Coronary artery (tissue), 2 donors: Measurements from ENCODE around the gene EIF4A2.
"Not testable (repeated sequence)": the region's sequence is repeated elsewhere in the genome, so short reads cannot be mapped to it uniquely, and the experiment has no call there.

Experiments
- DNase-seq: peaks from one replicate; pipeline ENCODE4 v3.0.0-alpha.2; 2017; ENCODE audit warnings: low spot score
- H3K27ac ChIP-seq, 2 donors: fragments of 200-600 bp; sonication (generic); one replicate each; pipeline ENCODE4 v1.5.1; 2016 to 2019
- H3K4me3 ChIP-seq: fragments of 200-600 bp; sonication (generic); 2 replicates; pipeline ENCODE4 v1.5.1; 2016; ENCODE audit warnings: mild to moderate bottlenecking, moderate library complexity
- CTCF ChIP-seq: fragments of 200-600 bp; sonication (generic); IDR thresholded peaks from one replicate; pipeline ENCODE4 v1.5.1; 2019; ENCODE audit warnings: antibody characterized with exemption

The EIF4A2 gene

GRCh38 chr3:186821429-186822387 lies 38.3 kb downstream of the EIF4A2 start:
- peak; percentile 52 for TF ChIP-seq CTCF
- no peak overlapping the region for H3K4me3 ChIP-seq
- H3K27ac ChIP-seq, result peak overlapping the region in 1 of 2 donors; percentile 19
- DNase-seq, result no peak

GRCh38 chr3:186822388-186822759 lies 39.0 kb downstream of the EIF4A2 start:
- H3K27ac ChIP-seq, result peak overlapping the region in 1 of 2 donors; percentile 19
- DNase-seq, H3K4me3 ChIP-seq: not testable (repeated sequence)

- TF ChIP-seq CTCF, result no peak
These were observed 40.0 kb downstream of the EIF4A2 start for GRCh38 chr3:186823386-186823785.

GRCh38 chr3:186824430-186825139 lies 41.2 kb downstream of the EIF4A2 start:
- no peak for DNase-seq
- H3K4me3 ChIP-seq, result no peak overlapping the region
- H3K27ac ChIP-seq, result no peak overlapping the region
- no peak for TF ChIP-seq CTCF

More at GRCh38 chr3:186823386-186823785, 40.0 kb downstream of the EIF4A2 start:
- Histone ChIP-seq H3K27ac (no peak overlapping the region), H3K4me3 (no peak overlapping the region)
- DNase-seq, result no peak

- DNase-seq, result no peak
- TF ChIP-seq CTCF, result no peak
- no peak overlapping the region for H3K27ac ChIP-seq
- peak overlapping the region; percentile 83 for H3K4me3 ChIP-seq
These were observed 42.0 kb downstream of the EIF4A2 start for GRCh38 chr3:186825294-186825821.

GRCh38 chr3:186825872-186826409 lies 42.6 kb downstream of the EIF4A2 start:
- DNase-seq, result no peak
- H3K27ac ChIP-seq, result no peak overlapping the region
- TF ChIP-seq CTCF, result no peak
- peak overlapping the region; percentile 83 for H3K4me3 ChIP-seq

GRCh38 chr3:186826410-186826975 lies 43.1 kb downstream of the EIF4A2 start:
- no peak for TF ChIP-seq CTCF
- Histone ChIP-seq H3K4me3 (peak overlapping the region; percentile 83), H3K27ac (peak overlapping the region in 1 of 2 donors; percentile 73)
- no peak for DNase-seq
